ENCODE data around the gene BAIAP3. TPM values are rescaled to one million over a fixed set of nuclear protein-coding genes. Genes with fewer than 3 reads are reported as not detected.

The BAIAP3 gene
- total and polyA plus RNA-seq, 2 experiments from 2014 or later = 5.2 to 13.0 TPM

DNA sequence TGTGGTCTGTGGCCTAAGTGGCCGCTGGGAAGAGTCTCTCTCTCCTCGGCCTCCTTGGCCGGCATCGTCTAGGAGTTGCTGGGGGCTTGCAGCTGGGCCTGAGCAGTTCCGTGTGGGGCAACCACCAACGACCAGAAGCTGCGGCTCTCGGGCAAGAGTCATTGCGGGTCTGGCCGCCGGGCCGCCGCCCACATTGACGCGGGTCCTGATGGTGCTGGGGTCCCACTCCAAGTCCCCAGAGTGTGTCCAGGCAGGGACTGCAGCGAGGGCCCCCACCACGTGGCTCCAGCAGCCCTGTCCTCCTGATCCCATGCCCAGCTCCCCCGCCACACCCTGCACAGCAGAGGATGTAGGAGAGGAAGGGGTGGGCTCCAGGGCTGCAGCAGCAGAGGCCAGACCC, 50.1 kb downstream of the BAIAP3 start (continued):
- TF ChIP-seq, protein P1, sequence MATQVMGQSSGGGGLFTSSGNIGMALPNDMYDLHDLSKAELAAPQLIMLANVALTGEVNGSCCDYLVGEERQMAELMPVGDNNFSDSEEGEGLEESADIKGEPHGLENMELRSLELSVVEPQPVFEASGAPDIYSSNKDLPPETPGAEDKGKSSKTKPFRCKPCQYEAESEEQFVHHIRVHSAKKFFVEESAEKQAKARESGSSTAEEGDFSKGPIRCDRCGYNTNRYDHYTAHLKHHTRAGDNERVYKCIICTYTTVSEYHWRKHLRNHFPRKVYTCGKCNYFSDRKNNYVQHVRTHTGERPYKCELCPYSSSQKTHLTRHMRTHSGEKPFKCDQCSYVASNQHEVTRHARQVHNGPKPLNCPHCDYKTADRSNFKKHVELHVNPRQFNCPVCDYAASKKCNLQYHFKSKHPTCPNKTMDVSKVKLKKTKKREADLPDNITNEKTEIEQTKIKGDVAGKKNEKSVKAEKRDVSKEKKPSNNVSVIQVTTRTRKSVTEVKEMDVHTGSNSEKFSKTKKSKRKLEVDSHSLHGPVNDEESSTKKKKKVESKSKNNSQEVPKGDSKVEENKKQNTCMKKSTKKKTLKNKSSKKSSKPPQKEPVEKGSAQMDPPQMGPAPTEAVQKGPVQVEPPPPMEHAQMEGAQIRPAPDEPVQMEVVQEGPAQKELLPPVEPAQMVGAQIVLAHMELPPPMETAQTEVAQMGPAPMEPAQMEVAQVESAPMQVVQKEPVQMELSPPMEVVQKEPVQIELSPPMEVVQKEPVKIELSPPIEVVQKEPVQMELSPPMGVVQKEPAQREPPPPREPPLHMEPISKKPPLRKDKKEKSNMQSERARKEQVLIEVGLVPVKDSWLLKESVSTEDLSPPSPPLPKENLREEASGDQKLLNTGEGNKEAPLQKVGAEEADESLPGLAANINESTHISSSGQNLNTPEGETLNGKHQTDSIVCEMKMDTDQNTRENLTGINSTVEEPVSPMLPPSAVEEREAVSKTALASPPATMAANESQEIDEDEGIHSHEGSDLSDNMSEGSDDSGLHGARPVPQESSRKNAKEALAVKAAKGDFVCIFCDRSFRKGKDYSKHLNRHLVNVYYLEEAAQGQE (IDR thresholded peaks at IDR 0.05; ENCODE audit: unreplicated experiment) = no peak

- H3K36me3 ChIP-seq (ENCODE audit: insufficient read depth) = no peaks in the 10 kb centered on the region
- Mint-ChIP-seq H3K4me3 (no peak overlapping the region), H3K27me3 (ENCODE audit: insufficient read depth, low read depth, poor library complexity) (peaks cover under 1% of the 10 kb centered on the region), H3K9me3 (no peaks in the 10 kb centered on the region), H3K36me3 (ENCODE audit: low read depth) (no peaks in the 10 kb centered on the region; the same call in 2 of the 3 replicates), H3K4me1 (peaks cover 1% of the 10 kb centered on the region; the same call in 1 of the 3 replicates), H3K27ac (no peak overlapping the region)
- no peaks in the 10 kb centered on the region for H3K27me3 ChIP-seq (ENCODE audit: insufficient read depth)
- H3K9me2 ChIP-seq (ENCODE audit: insufficient read depth) = no peaks in the 10 kb centered on the region
- peaks cover under 1% of the 10 kb centered on the region for H3F3A ChIP-seq (replicated peaks; ENCODE audit: low read depth)
- no peak overlapping the region for H3K27ac ChIP-seq (ENCODE audit: low read depth)
- ATAC-seq (no peak), DNase-seq (ENCODE audit: low spot score) (no peak)
- H4K20me1 ChIP-seq (replicated peaks; ENCODE audit: insufficient read depth) = no peaks in the 10 kb centered on the region
- no peaks in the 10 kb centered on the region for H3K79me2 ChIP-seq (replicated peaks; ENCODE audit: insufficient read depth)
- H2AFZ ChIP-seq = no peak overlapping the region
- H3K4me3 ChIP-seq = no peak overlapping the region
- H3K4me1 ChIP-seq (ENCODE audit: insufficient read depth) = peaks cover 1% of the 10 kb centered on the region; the same call in 1 of the 2 replicates
- no peak overlapping the region for H3K4me2 ChIP-seq
- no peak for TF ChIP-seq POLR2AphosphoS5 (IDR thresholded peaks at IDR 0.05; ENCODE audit: low read depth)
- TF ChIP-seq, protein P1 (IDR thresholded peaks at IDR 0.05; ENCODE audit: unreplicated experiment) = no peak
- no peak for TF ChIP-seq EZH2 (IDR thresholded peaks at IDR 0.05; ENCODE audit: low read depth, unreplicated experiment)
- TF ChIP-seq ZNF331 (CRISPR knock-in tag; IDR thresholded peaks at IDR 0.05; ENCODE audit: low read depth) = no peak
- no peak for TF ChIP-seq ETS1 (IDR thresholded peaks at IDR 0.05)
- TF ChIP-seq EZH2phosphoT487 (IDR thresholded peaks at IDR 0.05; ENCODE audit: unreplicated experiment) = no peak
- TF ChIP-seq CREB1 (CRISPR knock-in tag; IDR thresholded peaks at IDR 0.05; ENCODE audit: low read depth) = no peak
- TF ChIP-seq, protein P2, sequence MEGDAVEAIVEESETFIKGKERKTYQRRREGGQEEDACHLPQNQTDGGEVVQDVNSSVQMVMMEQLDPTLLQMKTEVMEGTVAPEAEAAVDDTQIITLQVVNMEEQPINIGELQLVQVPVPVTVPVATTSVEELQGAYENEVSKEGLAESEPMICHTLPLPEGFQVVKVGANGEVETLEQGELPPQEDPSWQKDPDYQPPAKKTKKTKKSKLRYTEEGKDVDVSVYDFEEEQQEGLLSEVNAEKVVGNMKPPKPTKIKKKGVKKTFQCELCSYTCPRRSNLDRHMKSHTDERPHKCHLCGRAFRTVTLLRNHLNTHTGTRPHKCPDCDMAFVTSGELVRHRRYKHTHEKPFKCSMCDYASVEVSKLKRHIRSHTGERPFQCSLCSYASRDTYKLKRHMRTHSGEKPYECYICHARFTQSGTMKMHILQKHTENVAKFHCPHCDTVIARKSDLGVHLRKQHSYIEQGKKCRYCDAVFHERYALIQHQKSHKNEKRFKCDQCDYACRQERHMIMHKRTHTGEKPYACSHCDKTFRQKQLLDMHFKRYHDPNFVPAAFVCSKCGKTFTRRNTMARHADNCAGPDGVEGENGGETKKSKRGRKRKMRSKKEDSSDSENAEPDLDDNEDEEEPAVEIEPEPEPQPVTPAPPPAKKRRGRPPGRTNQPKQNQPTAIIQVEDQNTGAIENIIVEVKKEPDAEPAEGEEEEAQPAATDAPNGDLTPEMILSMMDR (conservative IDR thresholded peaks at IDR 0.05; ENCODE audit: low read depth in 2 of 2) = no peak
- no peak for TF ChIP-seq JUNB (IDR thresholded peaks at IDR 0.05; ENCODE audit: unreplicated experiment)
Measured at GRCh38 chr16:1385232-1385631, 51.8 kb downstream of the BAIAP3 start.

All from GM23338 (cell line).